A204.1 (cell line): Measurements from ENCODE around the gene FGR.
"Not testable (repeated sequence)": the region's sequence is repeated elsewhere in the genome, so short reads cannot be mapped to it uniquely, and the experiment has no call there.

ENCODE experiments used
- FAIRE-seq: peaks from 2 replicates; lab custom pipeline; 2012; peaks lifted over from hg19 to GRCh38; lab: Jason Lieb, UNC

The FGR gene

GRCh38 chr1:27659497-27660299 lies 24.7 kb upstream of the FGR start:
- no peak for FAIRE-seq

GRCh38 chr1:27658951-27659496 lies 24.0 kb upstream of the FGR start:
- FAIRE-seq = no peak

- no peak for FAIRE-seq
Observed at GRCh38 chr1:27656157-27656893, 21.3 kb upstream of the FGR start.

- FAIRE-seq = no peak
Observed at GRCh38 chr1:27655151-27655937, 20.4 kb upstream of the FGR start.

- no peak for FAIRE-seq
Observed at GRCh38 chr1:27652111-27652864, 17.3 kb upstream of the FGR start.

- FAIRE-seq = no peak
Observed at GRCh38 chr1:27650539-27651175, 15.7 kb upstream of the FGR start.

- no peak for FAIRE-seq
Observed at GRCh38 chr1:27650171-27650538, 15.2 kb upstream of the FGR start.

GRCh38 chr1:27649306-27649635 lies 14.3 kb upstream of the FGR start:
- FAIRE-seq = no peak

- FAIRE-seq = no peak
Observed at GRCh38 chr1:27648602-27649305, 13.8 kb upstream of the FGR start.

GRCh38 chr1:27647328-27647727 lies 12.3 kb upstream of the FGR start:
- no peak for FAIRE-seq

GRCh38 chr1:27646676-27647075 lies 11.7 kb upstream of the FGR start:
- FAIRE-seq = no peak

GRCh38 chr1:27645071-27645415 lies 10.1 kb upstream of the FGR start:
- FAIRE-seq = no peak

- no peak for FAIRE-seq
Observed at GRCh38 chr1:27644369-27645070, 9.5 kb upstream of the FGR start.

- no peak for FAIRE-seq
Observed at GRCh38 chr1:27643600-27644368, 8.8 kb upstream of the FGR start.

GRCh38 chr1:27640514-27640913 lies 5.5 kb upstream of the FGR start:
- not testable (repeated sequence) for FAIRE-seq

GRCh38 chr1:27638805-27639204 lies 3.8 kb upstream of the FGR start:
- no peak for FAIRE-seq

- FAIRE-seq = no peak
Observed at GRCh38 chr1:27638047-27638734, 3.2 kb upstream of the FGR start.

GRCh38 chr1:27635396-27636142 lies 584 bp upstream of the FGR start:
- no peak for FAIRE-seq
